Tibial artery (tissue), 4 donors: ENCODE measurements around the gene RPL39.
"Not testable (repeated sequence)": the region's sequence is repeated elsewhere in the genome, so short reads cannot be mapped to it uniquely, and the experiment has no call there.

Experiments used
- DNase-seq, 2 donors: peaks; one replicate each; pipeline ENCODE4 v3.0.0-alpha.2; 2019
- H3K27ac ChIP-seq, 2 donors: fragments of 200-600 bp; sonication (generic) in 1 of 2; 1 replicate in 1 of 2; 2 replicates in 1 of 2; pipeline ENCODE4 v1.5.1; 2018 to 2019; ENCODE audit warnings: mild to moderate bottlenecking in 1 of 2
- H3K27me3 ChIP-seq, 2 donors: fragments of 200-600 bp; sonication (generic) in 1 of 2; one replicate each; pipeline versions ENCODE4 v1.5.1 to v1.6.0; 2016 to 2019
- H3K36me3 ChIP-seq, 3 donors: fragments of 200-600 bp; sonication (generic) in 2 of 3; one replicate each; pipeline ENCODE4 v1.5.1; 2016 to 2019; ENCODE audit warnings: mild to moderate bottlenecking in 2 of 3
- H3K4me1 ChIP-seq, 4 donors: fragments of 200-600 bp; sonication (generic) in 2 of 4; 1 replicate in 3 of 4; 2 replicates in 1 of 4; pipeline ENCODE4 v1.5.1; 2016 to 2019
- H3K4me3 ChIP-seq, 2 donors: fragments of 200-600 bp; sonication (generic) in 1 of 2; 1 replicate in 1 of 2; 2 replicates in 1 of 2; pipeline ENCODE4 v1.5.1; 2018 to 2019; ENCODE audit warnings: mild to moderate bottlenecking in 2 of 2
- H3K9me3 ChIP-seq, 3 donors: fragments of 200-600 bp; sonication (generic) in 1 of 3; one replicate each; pipeline ENCODE4 v1.5.1; 2016 to 2019
- CTCF ChIP-seq, 2 experiments: fragments of 200-600 bp in 1 of 2; fragments of 450-650 bp in 1 of 2; IDR thresholded peaks; one replicate each; pipeline ENCODE4 v1.5.1; 2017 to 2019; ENCODE audit warnings: antibody characterized with exemption in 2 of 2, mild to moderate bottlenecking in 1 of 2, moderate library complexity in 1 of 2
- intact Hi-C: fragments of 100-400 bp; cut with DNase I; formaldehyde crosslinking; loops from one replicate; pipeline ENCODE4 v1.15.0; 2023; ENCODE audit warnings: low total_unique reads

Gene RPL39

GRCh38 chrX:119753639-119754257, 37.7 kb downstream of the RPL39 start:
- H3K27ac ChIP-seq = no peak overlapping the region

GRCh38 chrX:119753001-119753400, 38.4 kb downstream of the RPL39 start:
- no peaks in the 10 kb centered on the region for H3K27me3 ChIP-seq
- peaks cover 0 to 3% (median 0%) of the 10 kb centered on the region in 4 donors for H3K4me1 ChIP-seq
- no peaks in the 10 kb centered on the region for H3K9me3 ChIP-seq
- DNase-seq = no peak
- intact Hi-C loops = no loop called here
- no peak overlapping the region for H3K4me3 ChIP-seq
- H3K27ac ChIP-seq = no peak overlapping the region
- H3K36me3 ChIP-seq = no peaks in the 10 kb centered on the region
- no peak for TF ChIP-seq CTCF (IDR thresholded peaks at IDR 0.05)

More at GRCh38 chrX:119753639-119754257, 37.7 kb downstream of the RPL39 start:
- H3K4me3 ChIP-seq = no peak overlapping the region
- DNase-seq = no peak
- no peaks in the 10 kb centered on the region for H3K9me3 ChIP-seq
- H3K27me3 ChIP-seq = no peaks in the 10 kb centered on the region
- H3K36me3 ChIP-seq = no peaks in the 10 kb centered on the region
- TF ChIP-seq CTCF (IDR thresholded peaks at IDR 0.05) = peak in 1 of 2 experiments; percentile 23
- intact Hi-C loops = no loop called here
- H3K4me1 ChIP-seq = peaks cover 0 to 11% (median 3%) of the 10 kb centered on the region in 4 donors

- H3K4me1 ChIP-seq, H3K27ac ChIP-seq, H3K27me3 ChIP-seq, H3K36me3 ChIP-seq, H3K9me3 ChIP-seq, intact Hi-C loops, DNase-seq, H3K4me3 ChIP-seq: not testable (repeated sequence)
Measured at GRCh38 chrX:119750751-119751150, 40.7 kb downstream of the RPL39 start.

- H3K4me3 ChIP-seq, intact Hi-C loops, H3K36me3 ChIP-seq, H3K4me1 ChIP-seq, DNase-seq, H3K27ac ChIP-seq, H3K9me3 ChIP-seq, H3K27me3 ChIP-seq: not testable (repeated sequence)
Measured at GRCh38 chrX:119750131-119750530, 41.3 kb downstream of the RPL39 start.

- Histone ChIP-seq H3K4me1 (no peaks in the 10 kb centered on the region), H3K27ac (no peak overlapping the region), H3K27me3 (no peaks in the 10 kb centered on the region), H3K4me3 (no peak overlapping the region), H3K9me3 (no peaks in the 10 kb centered on the region), H3K36me3 (no peaks in the 10 kb centered on the region)
- intact Hi-C loops = no loop called here
- no peak for DNase-seq
- no peak for TF ChIP-seq CTCF (IDR thresholded peaks at IDR 0.05)
Measured at GRCh38 chrX:119745283-119745848, 46.1 kb downstream of the RPL39 start.

GRCh38 chrX:119738742-119739141, 52.7 kb downstream of the RPL39 start:
- no peaks in the 10 kb centered on the region for H3K36me3 ChIP-seq
- intact Hi-C loops = no loop called here
- no peaks in the 10 kb centered on the region for H3K27me3 ChIP-seq
- DNase-seq = no peak
- no peak overlapping the region for H3K4me3 ChIP-seq
- no peaks in the 10 kb centered on the region for H3K9me3 ChIP-seq
- no peak for TF ChIP-seq CTCF (IDR thresholded peaks at IDR 0.05)
- H3K27ac ChIP-seq = no peak overlapping the region
- peaks cover 0 to 8% (median 2%) of the 10 kb centered on the region in 4 donors for H3K4me1 ChIP-seq
